Stimulated activated naive CD4-positive, alpha-beta T cell treated with Interleukin-2 at 50 U/mL for 16 hours (primary cell): ENCODE measurements around the gene ASCL5.
A peak's percentile ranks its signal among the peaks of the same experiment; 100 is the strongest.
"Not testable (repeated sequence)": the region's sequence is repeated elsewhere in the genome, so short reads cannot be mapped to it uniquely, and the experiment has no call there.

ENCODE experiments used
- DNase-seq: peaks from one replicate; lab custom pipeline; 2025; lab: John Stamatoyannopoulos, UW

Gene ASCL5, protein sequence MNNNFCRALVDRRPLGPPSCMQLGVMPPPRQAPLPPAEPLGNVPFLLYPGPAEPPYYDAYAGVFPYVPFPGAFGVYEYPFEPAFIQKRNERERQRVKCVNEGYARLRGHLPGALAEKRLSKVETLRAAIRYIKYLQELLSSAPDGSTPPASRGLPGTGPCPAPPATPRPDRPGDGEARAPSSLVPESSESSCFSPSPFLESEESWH

DNA sequence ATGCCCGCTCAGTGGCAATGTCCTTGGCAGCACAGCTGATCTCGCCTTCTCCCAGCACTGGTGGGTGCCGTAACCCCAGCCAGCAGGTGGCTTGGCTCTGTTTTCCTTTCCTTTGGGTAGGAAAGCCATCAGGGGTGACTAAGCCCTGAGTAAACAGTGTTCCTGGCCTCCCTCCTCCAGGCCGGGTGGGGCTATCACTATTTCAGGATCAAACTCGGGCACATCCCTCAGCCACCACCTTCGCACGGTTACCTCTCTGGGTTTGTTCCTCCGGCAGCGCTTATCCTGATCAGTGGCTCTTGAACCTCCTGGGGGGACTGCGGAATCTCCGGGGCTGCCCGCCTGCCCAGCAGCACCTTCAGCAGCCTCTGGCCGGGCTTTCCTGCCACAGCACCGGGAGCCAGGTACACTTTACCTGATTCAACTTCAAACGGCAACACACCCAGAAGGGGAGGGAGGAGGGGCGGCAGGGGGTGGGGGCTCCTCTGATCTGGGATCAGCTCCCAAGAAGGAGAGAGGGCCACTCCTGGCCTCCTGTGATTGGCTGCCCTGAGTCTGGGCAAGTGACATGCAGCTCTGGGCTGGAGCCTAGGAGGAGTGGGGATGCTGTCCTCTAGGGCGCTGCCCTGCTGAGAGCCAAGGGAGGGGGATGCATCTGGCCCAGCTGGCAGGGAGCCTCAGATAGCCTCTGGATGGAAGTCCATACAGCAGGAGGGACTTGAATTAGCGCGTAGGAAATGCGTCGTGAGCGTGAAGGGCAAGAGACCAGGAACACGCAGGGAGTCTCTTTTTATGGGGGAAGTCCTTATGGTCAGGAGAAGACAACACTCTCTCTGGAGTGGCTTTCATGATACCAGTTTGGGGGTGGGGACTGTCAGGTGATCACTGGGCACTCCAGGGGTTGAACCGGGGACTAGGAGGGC lies at the start of gene ASCL5:
Gene ASCL5, minus strand, starts transcription at position 353 of the 923 bp plus-strand sequence. CDS start 11,812 bp downstream, outside the sequence.
- no peak for DNase-seq

DNA sequence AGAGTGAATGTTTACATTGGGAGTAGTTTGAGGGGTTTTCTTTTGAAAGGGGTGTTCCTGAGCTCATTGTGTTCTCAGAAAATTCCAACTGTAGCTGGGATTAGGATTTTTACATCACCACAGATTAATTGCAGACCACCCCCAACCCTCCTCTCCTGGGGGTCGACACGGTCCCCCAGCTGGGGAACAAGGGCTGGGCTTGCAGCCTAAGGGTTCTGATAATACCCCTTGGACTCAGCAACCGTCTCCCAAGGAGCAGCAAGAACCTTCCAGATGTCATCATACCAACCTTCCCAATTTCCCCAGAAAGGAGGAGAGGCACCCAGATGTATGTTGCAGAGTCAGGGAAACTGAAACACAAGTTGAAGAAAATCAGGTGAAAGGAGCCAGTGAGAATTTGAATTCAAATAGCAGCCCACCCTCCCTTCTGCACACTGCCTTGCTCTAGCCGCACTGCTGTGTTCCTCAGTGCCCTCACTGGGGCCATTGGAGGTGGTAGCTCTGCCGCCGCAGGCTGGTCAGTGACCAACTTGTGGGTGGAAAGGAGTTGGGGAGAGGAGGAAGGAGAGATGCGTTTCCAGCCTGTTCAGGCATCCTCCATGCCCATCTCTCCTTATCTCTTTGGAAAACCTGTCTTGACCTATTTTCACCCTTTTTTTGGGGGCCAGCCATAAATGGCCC lies 49.0 kb upstream of the ASCL5 start:
- no peak for DNase-seq

DNA sequence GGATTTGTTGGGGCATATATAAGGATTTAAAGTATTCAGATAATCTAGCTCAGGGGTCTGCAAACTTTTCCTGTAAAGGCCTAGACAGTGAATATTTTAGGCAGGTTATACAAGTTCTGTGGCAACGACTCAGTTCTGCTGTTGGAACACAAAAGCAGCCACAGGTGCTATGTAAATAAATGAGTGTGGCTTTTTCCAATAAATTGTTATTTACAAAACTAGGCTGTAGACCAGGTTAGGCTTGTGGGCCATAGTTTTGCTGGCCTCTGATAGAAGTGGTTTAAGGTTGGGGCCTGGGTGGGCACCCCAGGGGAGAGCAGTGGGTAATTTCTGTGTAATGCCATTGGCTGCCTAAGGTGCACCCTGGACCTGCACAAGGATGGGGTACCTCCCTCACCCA lies 46.8 kb upstream of the ASCL5 start:
- no peak for DNase-seq

DNA sequence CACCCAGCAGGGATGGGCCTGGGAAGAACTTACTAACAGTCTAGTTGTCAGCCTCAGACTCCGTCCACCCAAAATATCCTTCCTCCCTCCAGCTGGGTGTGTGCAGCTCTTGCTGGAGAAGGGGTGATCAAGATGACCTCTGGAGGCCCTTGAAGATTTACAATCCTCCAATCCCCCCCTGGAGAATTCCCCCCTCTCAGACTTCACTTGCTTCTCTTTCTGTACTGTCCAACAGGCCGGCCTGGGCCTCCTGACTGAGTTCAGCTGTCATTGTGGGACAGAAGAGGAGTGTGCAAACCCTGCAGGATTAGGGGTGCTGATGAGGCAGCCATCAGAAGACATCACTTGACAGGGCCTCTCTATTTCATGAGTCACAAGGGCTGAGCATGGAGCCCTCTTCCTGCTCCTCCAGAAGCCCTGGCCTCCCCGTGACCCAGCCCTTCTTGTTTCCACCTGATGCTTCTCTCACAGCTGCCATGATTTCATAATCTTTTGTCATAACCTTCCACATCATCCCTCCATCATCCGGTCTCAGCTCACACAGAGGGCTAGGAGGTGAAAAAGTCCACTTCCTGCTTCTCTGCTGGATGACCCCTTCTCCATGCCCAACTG lies 46.1 kb upstream of the ASCL5 start:
- DNase-seq: no peak

DNA sequence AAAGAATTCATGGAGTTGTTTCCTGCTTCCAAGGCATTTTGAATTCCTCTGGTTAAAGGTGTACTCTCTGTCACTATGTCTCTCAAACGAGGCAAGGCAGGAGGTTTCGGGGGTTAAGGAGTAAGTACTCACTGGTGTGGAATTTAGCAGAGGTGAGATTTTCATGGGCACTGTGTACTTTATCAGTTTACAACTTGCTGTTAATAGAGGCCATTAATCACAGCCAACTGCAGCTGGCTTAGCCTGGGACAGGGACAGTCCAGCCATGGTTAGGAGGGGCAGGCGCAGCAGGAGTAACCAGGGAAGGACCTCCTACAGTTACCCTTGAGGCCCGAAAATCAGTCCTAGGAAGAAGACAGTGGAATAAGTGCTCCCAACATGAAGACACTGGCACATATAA lies 45.3 kb upstream of the ASCL5 start:
- DNase-seq: no peak

DNA sequence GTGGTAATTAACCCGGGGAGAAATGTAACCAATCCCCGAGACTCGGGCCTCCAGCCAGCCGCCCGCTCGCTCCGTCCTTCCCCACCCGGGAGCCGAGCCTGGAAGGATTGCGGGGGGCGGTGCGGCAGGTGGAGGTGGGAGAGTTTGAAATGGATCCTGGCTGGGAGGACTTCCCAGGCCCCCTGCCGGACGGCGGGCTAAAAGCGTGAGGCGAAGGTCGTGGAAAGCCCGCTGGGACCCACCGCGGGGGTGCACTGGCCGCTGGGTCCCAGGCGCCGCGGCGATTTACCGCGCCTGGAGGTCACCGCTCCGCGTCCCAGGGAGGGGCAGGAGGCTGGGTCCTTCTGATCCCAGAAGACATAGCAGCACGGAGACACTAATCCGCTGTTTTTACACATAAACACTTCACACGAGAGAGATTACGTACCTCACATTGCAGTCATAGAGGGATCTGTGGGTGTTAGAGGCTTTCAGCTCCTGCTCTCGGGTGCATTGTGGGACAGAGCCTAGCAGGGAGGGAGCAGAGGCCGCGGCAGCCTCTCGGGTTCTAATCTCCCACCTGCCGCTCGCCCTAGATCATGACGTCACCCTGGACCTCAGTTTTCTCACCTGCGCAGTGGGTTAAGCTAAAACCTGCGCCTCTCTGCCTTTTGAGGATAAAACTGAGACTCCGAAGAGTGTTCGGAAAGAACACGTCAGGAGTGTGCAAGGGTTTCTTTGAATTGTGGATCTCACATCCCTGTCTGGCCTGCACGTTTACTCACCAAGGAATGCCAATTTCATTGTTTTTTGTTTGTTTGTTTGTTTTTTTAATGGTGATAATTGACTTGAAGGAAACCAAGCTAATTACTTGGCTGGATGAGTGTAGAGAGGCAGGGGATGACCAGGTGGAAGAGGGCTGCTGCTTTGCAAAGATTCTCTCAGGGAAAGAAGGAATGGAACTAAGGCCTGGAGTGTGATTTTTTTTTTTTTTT lies 44.4 kb upstream of the ASCL5 start:
- DNase-seq: peak; percentile 62

DNA sequence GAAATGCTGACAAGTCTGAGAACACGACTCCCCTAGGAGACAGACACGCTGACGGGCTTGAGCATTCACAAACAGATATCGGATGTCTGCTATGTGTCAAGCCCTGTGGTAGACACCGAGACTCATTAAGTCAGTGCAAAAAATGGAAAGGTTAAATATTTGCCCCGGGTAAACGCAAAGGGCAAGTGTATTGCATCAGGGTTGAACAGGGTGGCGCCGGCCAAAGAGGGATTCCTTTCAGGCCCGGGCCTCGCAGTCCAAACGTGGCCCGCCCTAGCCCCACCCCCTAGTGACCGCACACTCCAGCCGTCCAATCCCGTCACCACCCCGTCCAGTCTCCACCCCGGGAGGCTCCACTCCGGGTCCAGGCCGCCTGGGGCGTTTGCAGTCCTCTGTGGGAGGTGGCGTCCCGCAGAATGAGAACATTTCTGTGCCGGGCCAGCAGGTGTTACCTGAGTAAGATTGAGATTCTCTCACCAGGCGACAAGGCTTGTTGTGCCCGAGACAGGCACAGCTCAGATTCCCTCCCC lies 43.6 kb upstream of the ASCL5 start:
- DNase-seq: peak; percentile 83

DNA sequence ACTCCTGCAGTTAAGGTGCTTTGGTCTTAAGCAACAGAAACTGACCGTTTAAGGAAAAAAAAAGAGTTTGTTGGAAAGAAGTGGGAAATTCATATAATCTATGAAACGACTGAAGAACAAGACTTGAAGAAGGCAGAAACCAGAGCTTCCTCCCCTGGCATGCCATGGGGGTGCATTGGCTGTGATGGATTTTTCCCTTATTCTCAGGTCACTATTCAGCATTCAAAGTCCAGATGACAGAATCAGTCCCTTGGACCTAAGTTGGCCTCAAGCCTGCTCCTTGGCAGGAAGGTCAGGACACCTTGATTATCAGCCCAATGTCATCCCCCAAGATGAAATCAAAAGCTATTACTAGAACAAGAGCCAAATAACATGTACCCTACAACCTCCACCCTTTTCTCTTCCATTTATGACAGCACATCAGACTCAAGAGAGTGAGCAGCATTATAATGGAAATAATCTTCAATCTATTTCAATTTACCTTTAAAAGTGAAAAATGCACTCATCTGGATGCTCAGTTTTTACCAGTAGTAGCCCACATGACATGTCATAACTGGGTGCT lies 43.1 kb upstream of the ASCL5 start:
- DNase-seq: no peak

DNA sequence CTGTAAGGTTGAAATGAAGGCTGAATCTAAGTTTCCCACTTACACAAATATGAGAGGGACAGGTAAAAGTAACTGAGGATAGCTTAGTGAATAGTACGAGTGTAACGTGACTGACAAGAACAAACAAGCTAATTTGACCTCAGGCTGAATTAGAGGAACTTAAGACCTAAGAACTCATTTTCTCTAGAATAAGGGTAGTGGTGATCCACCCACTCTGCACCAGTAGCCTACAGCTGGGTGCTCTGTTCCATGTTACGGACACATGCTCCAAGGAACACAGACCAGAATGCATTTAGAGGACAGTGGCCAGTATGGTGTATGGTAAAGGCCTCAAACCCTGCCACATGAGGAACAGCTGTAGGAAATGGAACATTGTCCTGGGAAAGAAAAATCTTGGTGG lies 42.2 kb upstream of the ASCL5 start:
- no peak for DNase-seq

DNA sequence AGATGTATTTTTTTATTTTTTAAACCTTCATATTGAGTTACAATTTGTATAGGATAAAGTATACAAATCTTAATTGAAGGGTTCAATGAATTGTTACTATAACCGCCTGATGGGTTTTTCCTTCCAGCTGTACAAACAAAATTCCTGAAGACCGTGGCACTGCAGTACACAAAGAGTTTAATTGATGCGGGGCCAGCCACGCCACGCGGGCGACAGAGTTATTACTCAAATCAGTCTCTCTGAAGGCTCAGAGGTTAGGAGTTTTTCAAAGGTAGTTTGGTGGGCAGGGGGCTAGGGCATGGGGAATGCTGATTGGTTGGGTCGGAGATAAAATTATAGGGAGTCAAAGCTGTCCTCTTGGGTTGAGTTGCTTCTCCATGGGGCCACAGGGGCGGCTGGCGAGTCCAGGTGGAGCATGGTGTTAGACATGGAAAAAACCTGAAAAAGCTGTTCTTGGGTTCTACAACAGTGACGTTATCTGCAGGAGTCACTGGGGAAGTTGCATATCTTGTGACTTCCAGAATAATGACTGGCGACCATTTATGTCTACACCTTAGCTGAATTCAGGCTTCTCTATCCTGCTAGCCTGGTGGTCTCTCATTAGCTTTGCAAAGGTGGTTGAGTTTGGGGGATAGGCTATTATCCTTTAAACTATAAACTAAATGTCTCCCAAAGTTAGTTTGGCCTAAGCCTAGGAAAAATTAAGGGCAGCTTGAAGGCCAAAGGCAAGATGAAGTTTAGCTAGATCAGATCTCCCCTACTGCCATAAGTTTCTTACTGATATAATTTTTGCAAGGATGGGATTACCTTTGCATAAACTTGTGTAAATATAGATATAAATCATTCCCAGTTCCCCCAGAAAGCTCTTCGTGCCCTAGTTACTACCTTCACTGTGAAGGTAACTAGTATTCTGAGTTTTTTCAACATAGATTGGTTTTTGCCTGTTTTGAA lies 40.3 kb upstream of the ASCL5 start:
- no peak for DNase-seq

DNA sequence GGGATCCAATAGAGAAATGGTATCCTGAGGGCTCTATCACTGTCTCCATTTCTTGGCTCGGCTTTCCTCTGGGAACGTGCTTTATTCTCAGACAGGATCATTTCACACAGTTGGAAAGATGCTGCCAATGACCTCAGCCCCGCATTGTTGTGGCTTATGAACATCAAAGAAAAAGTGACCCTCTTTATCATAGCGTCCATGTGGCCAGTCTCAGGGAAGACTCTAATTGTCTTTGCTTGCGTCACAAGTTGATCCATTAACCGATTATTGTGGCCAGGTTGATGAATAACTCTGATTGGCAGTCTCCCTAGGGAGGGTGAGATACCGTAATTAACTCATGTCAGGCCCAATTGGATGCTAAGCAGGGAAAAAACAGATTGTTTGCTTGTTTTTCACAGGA lies 37.7 kb upstream of the ASCL5 start:
- no peak for DNase-seq

DNA sequence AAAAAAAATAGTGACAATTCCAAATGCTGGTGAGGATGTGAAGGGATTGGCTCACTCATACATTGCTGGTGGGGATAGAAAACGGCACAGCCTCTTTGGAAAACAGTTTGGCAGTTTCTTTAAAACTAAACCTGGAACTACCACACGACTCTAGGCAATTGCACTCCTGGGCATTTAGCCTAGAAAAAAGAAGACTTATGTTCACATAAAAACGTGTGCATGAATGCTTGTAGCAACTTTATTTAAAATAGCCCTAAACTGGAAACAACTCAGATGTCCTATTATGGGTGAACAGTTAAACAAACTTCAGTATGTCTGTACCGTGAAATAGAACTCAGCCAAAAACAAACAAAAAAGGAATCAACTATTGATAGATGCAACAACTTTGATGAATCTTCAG lies 36.7 kb upstream of the ASCL5 start:
- no peak for DNase-seq

DNA sequence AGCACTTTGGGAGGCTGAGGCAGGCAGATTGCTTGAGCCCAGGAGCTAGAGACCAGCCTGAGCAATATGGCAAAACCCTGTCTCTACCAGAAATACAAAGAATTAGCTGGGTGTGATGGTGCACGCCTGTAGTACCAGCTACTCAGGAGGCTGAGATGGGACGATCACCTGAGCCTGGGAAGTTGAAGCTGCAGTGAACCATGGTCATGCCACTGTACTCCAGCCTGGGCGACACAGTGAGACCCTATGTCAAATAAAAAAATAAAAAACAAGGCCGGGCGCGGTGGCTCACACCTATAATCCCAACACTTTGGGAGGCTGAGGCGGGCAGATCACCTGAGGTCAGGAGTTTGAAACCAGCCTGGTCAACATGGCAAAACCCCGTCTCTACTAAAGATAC lies 36.1 kb upstream of the ASCL5 start:
- DNase-seq: not testable (repeated sequence)

DNA sequence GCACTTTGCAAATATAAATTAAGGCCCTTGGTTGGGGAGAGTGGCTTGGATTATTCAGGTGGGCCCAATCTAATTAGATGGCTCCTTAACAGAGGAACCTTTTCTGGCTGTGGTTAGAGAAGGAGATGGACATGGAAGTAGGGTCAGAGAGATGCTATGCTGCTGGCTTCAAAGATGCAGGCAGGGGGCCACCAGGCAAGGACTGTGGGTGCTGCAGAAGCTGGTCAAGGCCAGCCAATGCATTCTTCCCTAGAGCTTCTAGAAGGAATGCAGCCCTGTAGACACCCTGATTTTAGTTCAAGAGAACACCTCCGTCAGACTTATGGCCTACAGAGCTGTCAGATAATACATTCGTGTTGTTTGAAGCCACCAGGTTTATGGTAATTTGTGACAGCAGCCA lies 31.0 kb upstream of the ASCL5 start:
- DNase-seq: no peak

DNA sequence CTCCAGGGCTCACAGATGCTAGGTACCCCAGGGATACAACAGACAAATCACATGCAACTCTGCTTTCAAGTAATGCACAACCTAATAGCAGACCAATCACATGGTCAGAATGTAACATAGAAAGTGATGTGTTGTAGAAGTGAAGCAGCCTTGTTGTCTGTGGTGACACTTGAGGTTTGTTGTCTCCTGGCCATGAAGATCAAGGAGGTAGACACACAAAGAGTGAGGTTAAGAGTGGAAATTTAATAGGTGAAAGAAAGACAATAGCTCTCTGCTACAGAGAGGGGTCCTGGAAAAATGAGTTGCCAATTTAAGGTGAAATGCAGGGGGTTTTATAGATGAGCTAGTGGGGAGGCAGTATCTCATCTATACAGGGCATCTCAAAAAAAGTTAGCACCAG lies 29.8 kb upstream of the ASCL5 start:
- no peak for DNase-seq

DNA sequence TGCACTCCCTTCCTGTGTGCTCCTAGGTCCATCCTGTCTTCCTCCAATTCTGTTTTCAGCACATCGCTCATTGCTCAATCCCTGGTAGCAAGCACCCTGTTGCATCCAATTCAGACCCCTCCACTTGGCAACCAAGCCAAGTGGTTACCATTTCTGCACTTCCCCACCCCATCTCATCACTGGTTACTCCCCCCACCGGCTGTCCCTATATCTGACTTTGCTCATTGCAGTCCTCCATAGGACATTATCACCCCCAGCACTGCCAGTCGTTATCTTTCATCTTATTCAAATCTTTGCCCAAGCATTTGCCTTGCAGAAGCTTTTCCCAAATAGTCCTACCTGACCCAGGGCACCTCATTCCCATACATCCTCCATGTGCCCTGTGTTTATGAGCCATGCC lies 29.4 kb upstream of the ASCL5 start:
- DNase-seq: no peak

DNA sequence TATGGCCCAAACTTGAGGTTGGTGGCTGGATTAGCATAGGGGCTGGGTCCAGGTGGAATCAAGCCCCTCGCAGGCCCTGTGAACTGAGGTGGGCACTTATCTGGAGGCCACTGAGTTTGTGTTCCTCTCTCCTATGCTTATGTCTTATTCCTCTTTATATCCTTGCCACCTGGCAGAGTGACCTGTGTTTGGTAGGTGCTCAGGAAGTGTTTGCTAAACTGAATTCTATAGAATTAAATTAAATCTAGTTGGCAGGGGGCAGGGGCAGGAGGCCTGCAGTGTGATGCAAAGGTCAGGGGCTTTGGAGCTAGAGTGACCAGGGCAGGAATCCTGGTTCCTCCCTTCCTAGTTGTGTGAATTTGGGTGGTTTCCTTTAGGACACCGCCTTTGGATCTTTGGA lies 28.4 kb upstream of the ASCL5 start:
- DNase-seq: no peak

DNA sequence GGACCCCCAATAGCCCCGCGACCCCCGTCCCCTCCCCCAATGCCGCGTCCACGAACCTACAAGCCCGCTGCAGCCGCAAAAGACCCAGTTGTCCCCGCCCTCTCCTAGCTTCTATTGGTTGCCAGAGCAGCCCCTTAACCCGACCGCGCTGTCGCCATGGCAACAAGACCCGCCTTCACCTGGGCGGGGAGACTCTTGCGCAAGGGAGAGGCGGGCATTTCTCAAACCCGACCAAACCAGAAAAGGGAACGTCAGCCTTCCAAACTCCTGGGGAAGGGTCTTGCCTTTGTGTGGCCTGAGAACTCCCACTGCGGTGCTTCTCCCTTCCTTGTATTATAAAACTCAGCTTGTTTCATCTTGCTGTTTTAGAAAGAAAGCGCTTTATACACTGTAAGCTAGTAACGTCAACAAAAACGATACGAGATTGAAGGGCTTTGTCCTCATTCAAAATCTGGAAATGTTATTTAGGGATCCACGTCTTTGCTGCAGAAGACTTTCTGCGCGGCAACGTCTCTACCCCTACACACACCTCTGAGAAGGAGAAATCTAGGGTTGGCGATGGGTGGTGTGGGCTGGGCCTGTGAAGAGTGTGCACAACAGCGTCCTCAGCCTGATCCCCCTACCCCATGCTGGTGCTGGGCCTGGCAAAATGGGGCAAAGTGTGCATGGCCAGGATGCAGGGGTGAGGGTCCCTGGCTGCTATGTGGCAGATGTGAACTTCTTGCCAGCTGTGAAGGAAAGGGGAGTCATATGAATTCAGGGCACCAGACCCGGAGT lies 27.6 kb upstream of the ASCL5 start, which contains the start of gene TMEM9:
Gene TMEM9, minus strand, starts transcription at position 86 of the 777 bp plus-strand sequence. CDS start 551 bp downstream, outside the sequence.
- peak; percentile 93 for DNase-seq
